Neural progenitor cell (in vitro differentiated cells): ENCODE data around the gene ANXA2. TPM values are rescaled to one million over a fixed set of nuclear protein-coding genes. Genes with fewer than 3 reads are reported as not detected.

Source experiments
- DNase-seq: peaks from one replicate; pipeline ENCODE4 v3.0.0-alpha.2; 2016; ENCODE audit warnings: low spot score
- H2AFZ ChIP-seq: fragments of 200-600 bp; sonication (generic); replicated peaks from 2 replicates; pipeline ENCODE4 v1.6.1; 2016; ENCODE audit warnings: antibody characterized with exemption
- H3F3A ChIP-seq: fragments of 200-600 bp; sonication (generic); 2 replicates; pipeline ENCODE4 v1.6.1; 2016; ENCODE audit warnings: antibody characterized with exemption, low read depth
- H3K27ac ChIP-seq: fragments of 200-600 bp; sonication (generic); 2 replicates; pipeline ENCODE4 v1.5.1; 2016; ENCODE audit warnings: mild to moderate bottlenecking
- H3K27me3 ChIP-seq: fragments of 200-600 bp; sonication (generic); 2 replicates; pipeline ENCODE4 v1.6.1; 2016; ENCODE audit warnings: mild to moderate bottlenecking, moderate library complexity
- H3K36me3 ChIP-seq: fragments of 200-600 bp; sonication (generic); 2 replicates; pipeline ENCODE4 v1.5.1; 2016
- H3K4me1 ChIP-seq: fragments of 200-600 bp; sonication (generic); 2 replicates; pipeline ENCODE4 v1.6.1; 2016; ENCODE audit warnings: mixed run types
- H3K4me2 ChIP-seq: fragments of 200-600 bp; sonication (generic); 2 replicates; pipeline ENCODE4 v1.6.1; 2016
- H3K4me3 ChIP-seq: fragments of 200-600 bp; sonication (generic); 2 replicates; pipeline ENCODE4 v1.5.1; 2016
- H3K79me2 ChIP-seq: fragments of 200-600 bp; sonication (generic); 2 replicates; pipeline ENCODE4 v1.6.1; 2016; ENCODE audit warnings: low read depth
- H3K9ac ChIP-seq: fragments of 200-600 bp; sonication (generic); 2 replicates; pipeline ENCODE4 v1.6.1; 2016
- H3K9me3 ChIP-seq: fragments of 200-600 bp; sonication (generic); 2 replicates; pipeline ENCODE4 v1.5.1; 2016; ENCODE audit warnings: low read depth
- H4K20me1 ChIP-seq: fragments of 200-600 bp; sonication (generic); 2 replicates; pipeline ENCODE4 v1.6.1; 2016; ENCODE audit warnings: low read depth
- H3K27ac Mint-ChIP-seq: 3 replicates; pipeline ENCODE4 v1.8.0; 2021; ENCODE audit warnings: mixed read lengths
- H3K27me3 Mint-ChIP-seq: 2 replicates; pipeline ENCODE4 v1.8.0; 2022; ENCODE audit warnings: low read depth, mild to moderate bottlenecking, inconsistent platforms, moderate library complexity, mixed read lengths; ENCODE audit not compliant: insufficient read depth
- H3K36me3 Mint-ChIP-seq: 3 replicates; pipeline ENCODE4 v1.8.0; 2021; ENCODE audit warnings: mixed read lengths
- H3K4me1 Mint-ChIP-seq: 3 replicates; pipeline ENCODE4 v1.8.0; 2021; ENCODE audit warnings: mixed read lengths
- H3K4me3 Mint-ChIP-seq: 3 replicates; pipeline ENCODE4 v1.8.0; 2021; ENCODE audit warnings: mild to moderate bottlenecking, moderate library complexity, mixed read lengths
- H3K9me3 Mint-ChIP-seq: 3 replicates; pipeline ENCODE4 v1.8.0; 2020; ENCODE audit warnings: mixed read lengths
- CTCF ChIP-seq: fragments of 200-600 bp; sonication (generic); IDR thresholded peaks from 2 replicates; pipeline ENCODE4 v1.5.1; 2017; ENCODE audit warnings: antibody characterized with exemption, mild to moderate bottlenecking
- EZH2 ChIP-seq: fragments of 200-600 bp; sonication (generic); IDR thresholded peaks from 2 replicates; pipeline ENCODE4 v1.6.1; 2017; ENCODE audit warnings: antibody characterized with exemption, mild to moderate bottlenecking, moderate library complexity
- EZH2phosphoT487 ChIP-seq: fragments of 200-600 bp; sonication (generic); IDR thresholded peaks from 2 replicates; pipeline ENCODE4 v1.6.1; 2017; ENCODE audit warnings: antibody characterized with exemption
- total RNA-seq: library from RNA; depleted of rRNA; stranded (reverse); fragments of >200 nt; gene quantifications from 2 replicates; pipeline ENCODE4 v1.2.3, GENCODE V29; 2015; ENCODE audit warnings: low replicate concordance

Gene ANXA2
- total RNA-seq, 1 donor from 2014 or later = 20.1 TPM

GRCh38 chr15:60442031-60442650 lies 44.4 kb upstream of the ANXA2 start:
- Histone ChIP-seq H3K4me3 (no peak overlapping the region), H3K79me2 (no peaks in the 10 kb centered on the region), H4K20me1 (no peaks in the 10 kb centered on the region), H3K9ac (no peak overlapping the region), H3K27ac (no peak overlapping the region), H3K27me3 (no peaks in the 10 kb centered on the region), H3K9me3 (no peaks in the 10 kb centered on the region), H3F3A (no peaks in the 10 kb centered on the region), H3K4me1 (no peaks in the 10 kb centered on the region), H2AFZ (no peak overlapping the region), H3K36me3 (peaks cover 7% of the 10 kb centered on the region), H3K4me2 (no peak overlapping the region)
- no peaks in the 10 kb centered on the region for H3K4me1 Mint-ChIP-seq
- H3K36me3 Mint-ChIP-seq = peaks cover 9% of the 10 kb centered on the region
- no peak for DNase-seq
- no peak overlapping the region for H3K4me3 Mint-ChIP-seq
- no peak overlapping the region for H3K27ac Mint-ChIP-seq
- TF ChIP-seq EZH2phosphoT487 = no peak
- no peak for TF ChIP-seq CTCF
- TF ChIP-seq EZH2 = no peak
- H3K27me3 Mint-ChIP-seq = no peaks in the 10 kb centered on the region
- H3K9me3 Mint-ChIP-seq = no peaks in the 10 kb centered on the region

GRCh38 chr15:60441331-60441730 lies 43.5 kb upstream of the ANXA2 start:
- Mint-ChIP-seq H3K4me1 (no peaks in the 10 kb centered on the region), H3K9me3 (no peaks in the 10 kb centered on the region), H3K4me3 (no peak overlapping the region), H3K27me3 (no peaks in the 10 kb centered on the region), H3K36me3 (peaks cover 7% of the 10 kb centered on the region), H3K27ac (no peak overlapping the region)
- no peaks in the 10 kb centered on the region for H3K9me3 ChIP-seq
- no peaks in the 10 kb centered on the region for H4K20me1 ChIP-seq
- no peak for DNase-seq
- TF ChIP-seq EZH2phosphoT487 (no peak), CTCF (no peak), EZH2 (no peak)
- H3K4me3 ChIP-seq = no peak overlapping the region
- H3F3A ChIP-seq = no peaks in the 10 kb centered on the region
- H3K27ac ChIP-seq = no peak overlapping the region
- H3K79me2 ChIP-seq = no peaks in the 10 kb centered on the region
- H3K36me3 ChIP-seq = peaks cover 7% of the 10 kb centered on the region
- H3K27me3 ChIP-seq = no peaks in the 10 kb centered on the region
- no peak overlapping the region for H2AFZ ChIP-seq
- H3K4me1 ChIP-seq = no peaks in the 10 kb centered on the region
- H3K4me2 ChIP-seq = no peak overlapping the region
- no peak overlapping the region for H3K9ac ChIP-seq

GRCh38 chr15:60438646-60439045 lies 40.9 kb upstream of the ANXA2 start:
- Histone ChIP-seq H3K79me2 (no peaks in the 10 kb centered on the region), H3K27me3 (no peaks in the 10 kb centered on the region), H3K4me1 (no peaks in the 10 kb centered on the region), H3K27ac (no peak overlapping the region), H4K20me1 (no peaks in the 10 kb centered on the region), H3F3A (no peaks in the 10 kb centered on the region), H3K4me3 (no peak overlapping the region), H3K9me3 (no peaks in the 10 kb centered on the region), H3K4me2 (no peak overlapping the region), H2AFZ (no peak overlapping the region), H3K36me3 (peaks cover 11% of the 10 kb centered on the region), H3K9ac (no peak overlapping the region)
- peaks cover 8% of the 10 kb centered on the region for H3K36me3 Mint-ChIP-seq
- no peaks in the 10 kb centered on the region for H3K4me1 Mint-ChIP-seq
- no peaks in the 10 kb centered on the region for H3K9me3 Mint-ChIP-seq
- H3K4me3 Mint-ChIP-seq = no peak overlapping the region
- H3K27me3 Mint-ChIP-seq = no peaks in the 10 kb centered on the region
- DNase-seq = no peak
- no peak overlapping the region for H3K27ac Mint-ChIP-seq
- TF ChIP-seq CTCF (no peak), EZH2 (no peak), EZH2phosphoT487 (no peak)
